DMS53 treated with DMSO at 0.1 percent for 48 hours (cell line): ENCODE results near the gene TAS1R1.

Experiments
- DNase-seq: peaks from one replicate; lab custom pipeline; 2025; ENCODE audit not compliant: unreplicated experiment; lab: John Stamatoyannopoulos, UW

The TAS1R1 gene

DNA sequence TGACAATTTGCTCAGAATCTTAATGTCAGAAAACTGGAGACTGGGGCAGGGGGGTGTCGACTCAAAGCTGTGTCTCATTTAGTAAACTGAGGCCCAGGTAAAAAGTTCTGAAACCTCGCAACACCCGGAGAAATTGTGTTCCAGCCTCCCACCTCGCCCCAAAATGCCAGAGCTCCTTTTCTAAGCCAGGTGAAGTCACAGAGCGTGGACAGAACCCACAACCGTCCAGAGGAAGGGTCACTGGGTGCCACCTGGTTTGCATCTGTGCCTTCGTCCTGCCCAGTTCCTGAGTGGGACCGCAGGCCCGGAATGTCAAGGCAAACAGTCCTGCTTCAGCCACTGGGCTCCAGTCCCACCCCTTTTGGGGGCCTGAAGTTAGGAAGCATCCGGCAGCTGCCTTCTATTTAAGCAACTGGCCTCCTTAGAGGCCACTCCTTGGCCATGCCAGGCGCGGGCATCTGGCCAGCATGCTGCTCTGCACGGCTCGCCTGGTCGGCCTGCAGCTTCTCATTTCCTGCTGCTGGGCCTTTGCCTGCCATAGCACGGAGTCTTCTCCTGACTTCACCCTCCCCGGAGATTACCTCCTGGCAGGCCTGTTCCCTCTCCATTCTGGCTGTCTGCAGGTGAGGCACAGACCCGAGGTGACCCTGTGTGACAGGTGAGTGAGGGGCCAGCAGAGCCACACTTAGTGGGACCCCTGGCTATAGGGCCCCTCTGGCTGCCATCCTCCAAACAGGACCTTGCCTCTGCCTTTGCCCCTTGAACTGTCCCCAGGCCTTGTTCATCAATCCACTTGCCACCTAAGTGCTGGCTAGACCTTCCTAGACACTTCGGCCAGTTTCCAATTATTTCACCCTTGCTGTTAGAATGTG is at the start of gene TAS1R1:
Gene TAS1R1, plus strand, starts transcription at position 401 of the 872 bp plus-strand sequence. Its CDS starts 67 bp downstream, at position 468.
- no peak for DNase-seq

DNA sequence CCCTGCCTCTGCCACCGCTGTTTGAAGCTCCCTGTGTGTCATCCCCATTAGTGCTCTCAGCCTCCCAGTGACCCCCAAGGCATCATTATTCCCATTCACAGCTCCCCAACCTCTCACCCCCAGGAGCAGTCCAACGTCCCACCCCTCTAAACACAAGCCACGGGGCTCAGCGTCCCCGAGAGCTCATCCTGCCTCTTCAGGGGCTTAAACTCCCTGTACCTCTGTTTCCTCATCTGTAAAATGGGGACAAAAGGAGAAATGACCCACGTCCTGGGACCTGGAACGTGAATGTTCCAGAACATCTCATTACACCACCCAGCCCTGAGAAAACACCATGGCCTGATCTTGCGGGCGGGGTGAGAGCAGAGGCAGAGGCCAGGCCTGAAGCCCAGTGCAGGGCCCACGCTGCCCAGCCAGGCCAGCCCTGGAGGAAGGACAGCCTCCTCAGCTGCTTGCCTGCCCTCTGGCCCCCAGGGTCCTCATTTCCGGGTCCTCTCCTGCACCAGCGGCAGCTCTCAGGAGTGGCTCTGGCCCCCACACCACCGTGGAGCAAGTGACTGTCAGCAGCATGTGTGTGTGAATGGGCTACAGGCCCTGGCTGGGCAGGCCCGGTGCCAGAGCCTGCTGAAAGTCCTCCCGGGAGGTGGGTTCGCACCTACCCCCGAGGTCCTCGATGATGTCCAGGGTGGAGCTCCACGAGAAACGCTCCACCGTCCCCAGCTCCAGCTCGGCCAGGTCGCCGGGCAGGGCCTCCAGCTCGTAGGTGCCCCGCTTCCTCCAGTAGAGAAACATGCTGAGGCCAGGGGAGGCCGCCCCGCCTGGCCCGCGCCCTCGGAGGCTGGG is 49.5 kb upstream of the TAS1R1 start:
- no peak for DNase-seq

DNA sequence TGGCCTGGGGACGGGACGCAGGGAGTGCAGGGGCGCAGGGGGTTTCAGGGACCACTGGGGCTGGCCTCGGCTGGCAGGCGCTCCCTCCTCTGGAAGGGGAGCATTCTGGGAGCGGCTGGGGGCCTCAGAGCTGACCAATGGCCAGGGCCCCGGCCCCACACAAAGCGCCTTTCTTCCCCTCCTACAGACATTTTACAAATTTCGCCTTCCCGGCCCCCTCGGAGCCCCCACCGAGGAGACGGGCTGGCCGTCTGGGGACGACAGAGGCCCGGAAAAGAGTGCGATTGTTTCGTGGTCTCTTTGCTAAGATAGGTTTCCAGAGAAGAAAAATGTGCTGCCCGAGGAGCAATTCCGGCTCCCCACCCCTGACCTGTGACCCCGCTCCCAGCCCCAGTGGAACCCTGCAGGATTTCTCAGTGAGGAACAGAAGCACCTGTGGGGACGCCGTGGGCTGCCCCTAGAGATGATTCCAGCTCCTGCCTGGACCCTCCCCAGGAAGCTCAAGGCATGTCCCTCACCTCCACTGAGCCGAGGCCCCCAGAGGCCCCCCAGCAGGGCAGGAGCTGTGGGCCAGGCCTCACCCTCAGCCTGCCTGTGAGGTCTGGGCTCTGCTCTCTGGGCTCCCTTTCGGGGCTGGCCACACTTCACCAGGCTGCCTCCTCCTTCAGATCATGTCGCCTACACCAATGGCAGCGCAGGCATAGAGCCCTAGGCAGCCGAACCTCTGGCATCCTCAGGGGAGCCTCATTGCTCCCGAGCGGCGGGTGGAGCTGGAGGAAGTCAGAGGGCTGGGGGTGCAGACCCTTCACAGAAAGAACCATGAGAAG is 48.7 kb upstream of the TAS1R1 start:
- no peak for DNase-seq

DNA sequence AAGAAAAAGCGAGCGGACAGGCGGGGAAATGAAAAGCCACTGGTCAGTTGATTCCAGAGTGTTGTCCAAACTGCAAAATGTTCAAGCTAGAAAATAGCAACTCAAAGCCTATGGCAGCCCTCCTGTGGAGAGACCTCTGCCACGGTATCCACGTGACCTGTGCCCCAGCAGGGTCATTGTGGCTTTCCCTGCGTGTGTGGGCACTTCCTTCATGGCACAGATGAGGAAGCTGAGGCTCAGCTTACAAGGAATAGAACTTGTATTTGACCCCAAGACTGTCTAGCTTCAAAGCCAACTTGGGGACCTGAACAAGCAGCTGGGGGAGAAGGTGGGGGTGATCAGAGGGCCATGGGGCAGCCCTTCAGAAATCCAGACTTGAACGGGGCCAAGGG is 48.1 kb upstream of the TAS1R1 start:
- DNase-seq: no peak

DNA sequence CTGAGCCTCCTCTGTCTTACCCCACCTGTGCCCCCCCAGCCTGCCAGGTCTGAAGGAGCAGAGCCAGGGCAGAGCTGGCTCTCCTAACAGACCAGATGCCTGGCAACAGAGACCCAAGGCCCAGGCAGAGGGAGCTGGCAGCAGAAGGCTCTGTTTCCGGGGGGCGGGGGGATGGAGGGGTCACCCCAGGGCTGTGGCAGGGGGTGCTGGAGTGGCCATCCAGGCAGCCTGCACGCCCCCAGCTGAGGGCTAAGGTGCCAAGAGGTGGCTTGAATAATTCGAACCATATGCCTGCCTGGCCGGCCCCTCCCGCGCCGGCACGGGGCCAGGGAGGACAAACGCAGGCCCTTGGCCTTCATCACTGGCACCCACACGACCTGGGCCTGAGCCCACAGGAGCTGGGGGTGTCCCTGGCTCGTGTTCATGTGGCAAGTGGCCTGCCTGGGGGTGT is 47.6 kb upstream of the TAS1R1 start:
- no peak for DNase-seq

DNA sequence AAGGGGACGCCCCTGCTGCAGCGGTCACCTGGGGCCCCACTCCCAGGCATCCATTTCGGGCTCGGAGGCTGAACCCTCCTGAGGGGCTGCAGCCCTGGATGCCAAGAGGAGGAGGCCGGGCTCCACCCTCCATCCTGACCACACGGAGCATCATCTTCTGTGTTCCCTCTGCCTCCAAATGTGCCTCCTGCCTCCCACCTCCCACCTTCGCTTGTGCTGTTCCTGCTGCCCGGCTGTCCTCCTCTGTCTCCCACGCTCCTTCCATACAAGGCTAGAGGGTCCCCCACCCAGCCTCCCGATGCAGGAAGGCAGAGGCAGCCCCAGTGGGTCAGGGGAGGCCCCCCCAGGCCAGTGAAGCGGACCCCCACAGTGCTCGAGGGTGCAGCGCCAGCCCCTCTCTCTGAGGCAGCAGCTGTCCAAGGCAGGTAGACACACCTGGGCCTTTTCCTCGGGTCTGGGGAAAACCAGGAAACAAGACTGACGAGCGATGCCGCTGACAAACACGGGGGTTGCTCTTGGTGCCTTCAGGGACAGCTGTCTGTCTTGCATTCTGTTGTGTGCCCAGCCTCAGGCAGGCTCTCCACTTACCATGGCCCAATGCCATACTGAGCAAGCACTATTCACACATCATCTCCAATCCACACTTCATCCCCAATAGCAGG is 46.8 kb upstream of the TAS1R1 start:
- DNase-seq: no peak

DNA sequence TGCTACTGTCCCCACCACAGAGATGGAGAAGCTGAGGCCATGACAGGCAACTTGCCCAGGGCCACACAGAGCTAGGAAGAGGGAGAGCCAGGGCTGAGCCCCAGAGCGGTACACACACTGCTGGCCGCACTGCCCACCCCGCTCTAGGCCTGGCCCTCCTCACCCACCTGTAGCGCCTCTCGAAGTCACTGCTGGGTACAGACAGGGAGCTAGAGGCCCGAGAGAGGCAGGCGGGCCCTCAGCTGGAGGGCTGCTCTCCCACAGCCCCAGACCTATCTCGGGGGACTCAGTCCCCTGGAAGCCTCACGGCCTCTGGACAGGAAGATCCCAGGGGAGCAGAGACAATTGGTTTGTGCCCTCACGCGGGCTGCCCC is 46.3 kb upstream of the TAS1R1 start:
- DNase-seq: no peak

DNA sequence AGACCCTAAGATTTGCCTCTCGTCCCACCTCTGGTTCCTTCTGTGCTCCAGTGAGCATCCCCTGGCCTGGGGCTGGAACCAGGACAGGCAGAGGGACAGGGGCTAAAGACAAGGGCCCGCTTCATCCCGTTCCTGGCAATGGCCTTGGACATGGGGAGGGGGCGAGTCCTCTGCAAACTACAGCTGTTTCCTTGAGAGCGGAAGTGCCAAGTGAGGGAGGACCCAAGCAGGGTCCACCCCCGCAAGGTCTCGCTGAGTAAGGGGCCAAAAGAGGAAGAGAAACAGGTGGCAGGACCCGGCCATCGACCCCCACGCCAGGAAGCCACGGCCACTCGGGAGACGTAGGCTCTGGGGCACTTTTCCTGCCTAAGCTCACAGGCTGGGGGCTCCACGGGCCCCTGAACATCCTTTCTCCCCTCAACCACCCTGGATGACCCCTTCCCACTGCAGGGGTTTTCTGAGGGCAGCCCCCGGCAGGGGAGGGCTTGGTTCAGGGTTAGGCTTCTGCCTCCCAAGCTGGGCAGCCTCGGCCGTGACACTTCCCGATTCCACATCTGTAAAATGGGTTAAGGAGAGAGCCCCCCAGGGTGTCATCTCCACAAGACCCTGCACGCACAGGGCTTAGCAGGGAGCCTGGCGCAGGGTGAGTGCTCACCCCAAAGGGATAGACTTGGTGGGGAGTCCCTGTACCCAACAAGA is 45.7 kb upstream of the TAS1R1 start:
- DNase-seq: no peak

DNA sequence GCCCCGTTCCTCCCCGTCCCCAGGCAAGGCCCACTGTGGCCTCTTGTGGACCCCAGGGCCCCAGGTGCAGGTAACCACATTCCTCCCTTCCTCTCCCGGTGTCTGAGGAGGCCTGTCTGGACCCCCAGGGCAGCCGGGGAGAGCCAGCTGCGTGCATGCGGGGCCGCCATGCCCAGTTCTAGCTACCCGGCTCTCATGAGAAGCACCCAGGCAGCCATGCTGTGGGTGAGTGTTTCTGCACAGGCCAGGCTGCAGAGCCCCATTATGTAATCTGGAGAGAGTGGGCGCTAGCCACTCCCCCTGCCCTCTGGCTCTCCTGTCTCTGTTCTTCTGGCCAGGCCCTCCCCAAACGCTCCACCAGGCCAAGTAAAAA is 45.2 kb upstream of the TAS1R1 start:
- no peak for DNase-seq

DNA sequence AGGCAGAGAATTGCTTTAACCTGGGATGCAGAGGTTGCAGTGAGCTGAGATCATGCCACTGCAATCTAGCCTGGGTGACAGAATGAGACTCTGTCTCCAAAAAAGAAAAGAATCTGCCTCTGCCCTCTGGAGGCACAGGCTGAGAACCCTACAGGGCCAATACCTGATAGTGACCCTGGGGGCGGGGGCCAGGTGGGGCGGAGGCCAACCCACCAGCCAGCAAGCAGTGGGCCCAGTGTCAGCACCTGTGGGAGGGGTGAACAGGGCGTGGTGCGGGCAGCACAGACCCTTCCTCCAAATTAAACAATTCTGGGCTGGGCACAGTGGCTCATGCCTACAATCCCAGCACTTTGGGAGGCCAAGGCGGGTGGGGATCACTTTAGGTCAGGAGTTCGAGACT is 44.6 kb upstream of the TAS1R1 start:
- no peak for DNase-seq

DNA sequence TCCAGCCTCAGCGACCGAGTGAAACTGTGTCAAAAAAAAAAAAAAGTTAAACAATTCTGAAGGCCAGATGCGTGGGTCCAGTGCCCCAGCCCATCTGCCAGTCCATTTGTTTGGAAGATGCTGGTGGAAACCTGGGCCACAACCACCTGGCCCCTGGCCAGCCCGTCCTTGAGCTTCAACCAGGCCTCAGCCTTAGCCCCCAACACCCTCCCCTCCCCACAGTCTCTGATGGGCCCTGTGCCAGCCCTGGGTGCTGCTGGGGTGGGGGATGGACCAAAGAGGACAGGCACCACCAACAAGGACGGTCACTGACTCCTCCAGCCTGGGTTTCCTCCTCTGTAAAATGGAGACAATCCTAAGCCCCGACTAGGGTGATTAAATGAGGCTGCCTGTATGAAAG is 44.1 kb upstream of the TAS1R1 start:
- DNase-seq: no peak

DNA sequence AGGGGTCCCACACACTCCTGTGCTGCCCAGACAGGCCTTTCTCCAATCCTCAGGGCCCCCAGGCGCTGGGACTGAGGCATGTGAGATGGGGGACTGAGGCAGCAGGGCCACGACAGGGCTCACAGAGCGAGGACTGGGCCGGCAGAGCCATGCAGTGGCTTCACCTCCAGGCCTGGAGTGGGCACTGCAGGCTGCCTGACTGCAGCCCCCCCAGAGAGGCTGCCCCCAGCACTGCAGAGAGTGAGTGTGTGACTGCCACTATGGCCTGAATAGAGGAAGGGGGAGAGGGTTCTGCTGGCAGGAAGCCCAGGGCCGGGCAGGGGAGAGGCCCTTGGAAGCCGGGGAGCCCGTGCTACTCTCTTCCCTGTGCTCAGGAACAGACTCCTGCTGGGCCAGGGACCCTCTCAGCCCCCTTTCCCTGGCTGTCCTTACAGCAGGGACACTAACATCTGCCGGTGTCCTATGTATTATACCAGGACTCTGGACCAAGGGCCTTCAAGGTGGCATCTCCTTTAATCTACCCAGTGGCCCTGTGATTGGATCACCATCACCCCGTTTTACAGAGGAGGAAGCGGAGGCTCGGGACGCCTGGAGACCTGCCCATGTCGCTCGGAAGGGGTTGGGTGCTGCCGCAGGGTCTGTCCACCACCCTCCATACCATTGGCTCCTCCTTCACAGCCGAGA is 43.4 kb upstream of the TAS1R1 start:
- DNase-seq: no peak

DNA sequence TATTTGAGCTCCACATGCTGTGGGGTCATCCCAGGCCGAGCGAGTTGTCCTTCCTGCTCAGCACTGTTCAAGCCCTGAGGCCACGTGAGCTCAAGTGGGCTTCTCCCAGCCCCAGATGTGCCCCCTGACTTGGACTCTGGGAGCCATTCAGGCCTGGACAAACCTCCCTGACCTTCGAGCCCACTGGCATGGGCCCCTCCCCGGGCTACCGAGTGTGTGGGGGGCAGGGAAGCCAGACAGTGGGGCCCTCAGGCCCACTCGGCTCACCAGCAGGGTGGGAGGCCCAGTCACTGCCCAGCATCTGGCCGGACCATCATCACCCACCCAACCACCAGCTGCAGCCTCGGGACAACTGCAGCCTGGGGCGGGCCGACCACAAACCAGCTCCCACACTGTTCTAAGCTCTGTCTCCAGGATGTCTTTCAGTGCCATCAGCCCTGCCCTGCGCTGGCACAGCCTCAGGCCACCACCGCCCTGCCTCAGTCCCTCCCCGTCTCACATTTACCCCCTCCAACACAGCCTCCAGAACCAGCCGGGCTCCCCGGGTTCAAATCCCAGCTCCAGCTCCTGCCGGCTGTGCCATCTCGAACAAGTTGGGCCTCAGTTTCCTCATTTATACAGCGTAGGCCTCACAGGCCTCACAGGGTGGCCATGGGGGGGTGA is 42.7 kb upstream of the TAS1R1 start:
- no peak for DNase-seq

DNA sequence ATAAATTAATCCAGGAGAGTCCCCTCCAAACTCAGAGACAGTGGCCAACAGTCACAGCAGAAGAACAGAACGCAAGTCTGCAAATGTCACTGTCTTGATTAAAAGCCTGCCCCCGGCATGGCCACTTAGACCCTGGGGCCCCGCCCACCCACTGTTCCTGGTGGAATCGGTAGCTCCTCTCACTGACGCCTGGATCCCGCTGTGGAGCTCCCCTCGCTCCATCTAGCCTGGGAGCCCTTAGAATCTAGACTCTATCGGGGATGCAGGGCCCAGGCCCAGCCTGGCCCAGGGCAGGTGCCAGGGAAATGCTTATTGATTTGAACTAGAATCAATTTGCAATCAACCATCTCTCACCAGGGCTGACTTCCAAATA is 42.2 kb upstream of the TAS1R1 start:
- DNase-seq: no peak

DNA sequence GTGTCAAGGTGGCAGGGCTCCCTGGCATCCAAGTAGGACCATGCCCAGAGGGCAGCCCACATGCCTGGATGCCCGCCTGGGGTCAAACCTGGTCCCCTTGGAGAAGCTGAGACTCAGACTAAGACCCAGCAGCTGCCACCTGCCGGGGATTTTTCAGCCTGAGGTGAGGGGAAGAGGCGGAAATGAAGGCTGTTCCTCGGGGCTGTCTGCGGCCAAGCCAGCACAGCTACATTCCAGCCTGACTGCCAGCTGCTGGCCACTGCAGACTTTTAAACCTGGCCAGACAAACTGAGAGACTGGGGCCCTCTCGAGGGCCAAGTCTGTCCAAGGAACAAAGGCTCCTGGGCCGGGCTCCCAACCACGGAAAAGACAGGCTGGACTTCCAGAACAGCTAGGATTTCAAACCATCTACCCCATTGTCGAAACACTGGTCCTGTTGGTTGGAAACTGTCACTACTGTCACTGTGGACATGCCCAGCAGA is 41.7 kb upstream of the TAS1R1 start:
- DNase-seq: no peak

DNA sequence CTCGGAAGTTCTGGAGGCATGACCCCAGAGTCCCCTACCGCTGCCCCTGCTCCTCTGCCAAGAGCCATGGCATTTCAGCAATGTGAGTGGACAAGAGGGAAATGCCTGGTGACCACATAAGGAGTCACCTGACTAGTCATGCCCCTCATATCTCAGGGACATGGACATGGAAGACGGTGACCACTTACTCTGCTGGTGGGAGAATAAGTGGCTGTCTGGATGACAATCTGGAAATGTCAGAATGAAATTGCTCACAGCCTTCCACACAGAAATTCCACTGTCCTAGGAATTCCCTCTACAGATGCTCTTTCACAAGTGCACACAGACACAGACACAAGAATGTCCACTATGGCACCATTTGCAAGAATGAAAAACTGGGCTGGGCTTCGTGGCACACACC is 39.3 kb upstream of the TAS1R1 start:
- no peak for DNase-seq

DNA sequence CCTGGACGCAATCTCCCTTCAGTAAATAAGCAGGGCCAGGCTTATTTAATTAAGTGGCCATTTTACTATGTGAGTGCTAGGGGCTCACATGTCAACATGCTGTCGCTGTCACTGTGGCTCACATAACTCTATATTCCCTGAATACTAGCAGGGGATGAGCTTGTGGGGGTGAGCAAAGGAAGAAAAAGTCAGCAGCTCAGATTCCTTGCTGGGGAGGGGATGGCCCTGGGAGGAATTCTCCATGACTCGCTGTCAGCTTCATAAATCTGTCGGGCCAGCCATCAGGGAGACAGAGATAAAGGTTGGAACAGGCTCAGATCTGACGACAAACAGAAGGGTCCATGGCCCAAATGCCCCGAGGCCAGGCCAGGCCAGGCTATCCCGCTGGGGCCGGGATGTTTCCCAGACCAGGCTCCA is 37.7 kb upstream of the TAS1R1 start:
- no peak for DNase-seq

DNA sequence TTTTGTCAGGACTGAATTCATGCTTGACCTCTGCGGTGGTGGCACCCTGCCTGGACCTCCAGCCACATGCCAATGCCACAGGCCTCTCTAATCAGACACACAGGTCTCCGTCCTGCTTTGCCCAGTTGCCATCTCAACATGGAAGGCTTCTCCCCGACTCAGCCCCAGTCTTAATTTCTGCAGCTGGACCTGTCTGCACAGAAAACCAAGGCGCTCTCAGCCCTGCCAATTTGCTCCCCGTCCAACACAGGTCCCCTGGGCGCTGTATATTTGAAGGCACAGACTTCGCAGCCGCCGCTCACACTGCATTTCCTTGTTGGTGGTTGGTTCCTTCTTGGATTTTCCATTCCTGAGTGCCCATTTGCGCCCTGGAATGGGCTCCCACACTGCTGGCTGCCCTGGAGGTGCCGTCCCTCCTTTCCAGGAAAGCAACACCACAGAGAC is 35.6 kb upstream of the TAS1R1 start:
- DNase-seq: no peak
